Brain pericyte (primary cell): ENCODE measurements around the gene ST3GAL5.

ENCODE experiments used
- DNase-seq: peaks from one replicate; pipeline ENCODE4 v3.0.0-alpha.2; 2012; ENCODE audit warnings: low read depth, low spot score

Gene ST3GAL5

DNA sequence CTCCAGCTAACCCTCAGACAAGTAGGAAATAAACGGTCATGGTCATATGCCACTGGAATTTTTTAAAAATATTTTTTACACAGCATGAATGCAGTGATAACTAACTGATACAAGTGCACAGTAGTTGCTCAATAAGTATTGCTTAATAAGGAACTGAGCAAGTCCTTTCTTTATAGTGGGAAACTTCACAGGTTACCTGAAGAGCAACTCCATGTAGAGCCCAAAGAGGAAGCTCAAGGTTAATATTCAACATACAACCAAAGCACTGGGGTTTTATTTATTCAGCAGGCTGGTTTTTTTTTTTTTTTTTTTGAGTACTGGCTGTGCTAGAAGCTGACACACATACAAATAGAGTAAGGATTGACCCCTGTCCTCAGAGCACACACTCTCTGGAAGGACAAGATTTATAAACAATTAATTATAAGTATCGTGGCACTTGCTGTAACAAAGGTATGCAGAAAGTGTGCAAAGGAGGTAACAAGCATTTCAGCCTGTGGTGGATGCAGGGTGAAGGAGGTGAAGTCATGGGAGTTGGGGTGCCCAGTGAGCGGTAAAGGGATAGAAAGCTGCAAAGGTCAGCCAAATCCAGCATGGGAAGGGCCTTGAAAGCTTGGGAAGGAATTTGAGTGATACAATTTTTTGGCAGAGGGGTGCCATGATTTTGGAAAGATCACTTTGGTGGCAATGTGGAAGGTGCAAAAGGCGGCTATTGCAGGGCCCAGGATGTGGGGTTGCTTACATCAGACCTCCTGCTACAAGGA, 82.3 kb downstream of the ST3GAL5 start:
- DNase-seq, result no peak

DNA sequence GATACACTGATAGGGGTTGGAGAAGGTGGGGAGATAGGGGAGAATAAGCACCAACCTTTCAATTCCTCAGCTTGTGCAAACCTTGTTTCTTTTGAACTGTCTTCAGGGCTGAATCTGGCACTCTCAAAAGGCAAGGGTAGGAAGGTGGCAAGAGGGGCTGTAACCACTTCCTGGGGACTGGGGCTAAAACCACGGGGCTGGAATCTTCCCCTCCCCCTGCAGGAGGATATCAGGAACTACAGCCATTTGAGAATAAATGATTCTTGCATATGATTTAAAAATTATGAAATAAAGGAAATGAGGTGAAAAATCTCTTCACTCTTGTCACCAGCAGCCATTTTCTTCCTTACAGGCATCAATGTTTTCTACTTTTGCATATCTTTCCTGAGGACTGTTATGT, 84.2 kb downstream of the ST3GAL5 start:
- DNase-seq, result no peak

DNA sequence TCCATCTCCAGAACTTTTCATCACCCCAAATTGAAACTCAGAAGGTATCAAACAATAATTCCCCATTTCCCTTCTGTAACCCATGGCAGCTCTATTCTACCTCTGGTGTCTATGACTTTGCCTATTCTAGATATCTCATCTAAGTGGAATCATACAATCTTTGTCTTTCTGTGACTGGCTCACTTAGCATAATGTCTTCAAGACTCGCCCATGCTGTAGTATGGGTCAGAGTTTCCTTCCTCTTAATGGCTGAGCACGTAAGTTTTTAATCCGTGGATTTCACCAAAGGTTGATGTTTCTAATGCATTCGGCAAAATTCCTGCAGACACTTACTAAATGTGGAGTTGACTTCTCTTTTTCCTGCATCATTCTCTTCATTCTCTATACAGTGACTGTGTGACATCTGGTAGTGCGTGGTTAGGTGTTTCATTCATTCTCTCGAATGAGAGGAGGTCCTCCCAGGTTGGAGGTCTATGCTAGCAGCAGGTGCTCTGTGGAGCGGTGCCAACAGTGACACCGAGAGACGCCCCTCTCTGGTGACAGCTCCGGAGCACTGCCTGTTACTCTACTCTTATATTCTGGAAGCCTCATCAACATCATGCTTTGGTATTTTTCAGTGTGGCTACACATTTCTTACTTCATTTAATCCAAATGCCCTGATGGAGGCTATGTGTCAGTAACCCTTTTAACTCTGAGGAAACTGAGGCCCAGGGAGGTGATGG, 84.9 kb downstream of the ST3GAL5 start:
- DNase-seq, result no peak

DNA sequence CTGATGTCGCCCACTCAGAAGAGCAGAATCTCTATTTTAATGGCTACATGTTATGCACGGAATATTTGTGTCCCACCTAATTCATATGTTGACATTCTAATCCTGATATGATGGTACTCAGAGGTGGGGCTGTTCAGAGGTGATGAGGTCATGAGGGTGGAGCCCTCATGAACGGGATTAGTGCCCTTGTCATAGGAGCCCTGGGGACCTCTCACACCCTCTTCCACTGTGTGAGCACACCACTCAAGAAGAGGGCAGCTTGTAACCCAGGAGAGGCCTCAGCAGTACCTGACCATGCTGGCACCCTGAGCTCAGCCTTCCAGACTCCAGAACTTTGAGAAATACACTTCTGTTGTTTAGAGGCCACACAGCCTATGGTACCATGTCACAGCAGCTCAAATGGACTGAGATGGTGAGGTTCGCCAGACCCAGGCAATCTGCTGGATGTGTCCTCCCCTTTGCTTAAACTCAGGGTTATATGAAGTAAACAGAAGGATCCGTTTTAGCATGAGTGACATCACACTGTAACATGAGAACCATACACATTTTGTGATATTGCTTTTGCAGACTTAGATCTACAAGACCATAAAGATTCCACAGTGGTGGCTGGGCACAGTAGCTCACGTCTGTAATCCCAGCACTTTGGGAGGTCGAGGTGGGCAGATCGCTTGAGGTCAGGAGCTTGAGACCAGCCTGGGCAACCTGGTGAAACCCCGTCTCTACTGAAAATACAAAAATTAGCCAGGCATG, 86.3 kb downstream of the ST3GAL5 start:
- DNase-seq, result no peak

- no peak for DNase-seq
Observed at GRCh38 chr2:85801871-85802270, 86.9 kb downstream of the ST3GAL5 start.

DNA sequence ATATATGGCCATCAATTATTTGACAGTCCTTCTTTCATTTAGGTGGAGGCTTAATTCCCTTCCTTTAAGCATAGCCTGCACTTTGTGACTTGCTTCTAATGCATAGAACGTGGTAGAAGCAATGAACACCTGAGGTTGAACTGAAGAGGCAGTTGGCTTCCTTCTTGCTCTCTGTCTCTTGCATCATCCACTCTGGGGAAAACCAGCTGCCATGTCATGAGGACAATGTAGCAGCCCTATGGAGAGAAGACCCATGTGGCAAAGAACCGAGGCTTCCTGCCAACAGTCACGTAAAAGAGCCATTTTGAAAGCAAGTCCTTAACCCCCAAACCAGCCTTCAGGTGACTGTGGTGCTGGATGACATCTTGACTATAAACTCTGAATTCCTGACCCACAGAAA, 88.2 kb downstream of the ST3GAL5 start:
- no peak for DNase-seq

DNA sequence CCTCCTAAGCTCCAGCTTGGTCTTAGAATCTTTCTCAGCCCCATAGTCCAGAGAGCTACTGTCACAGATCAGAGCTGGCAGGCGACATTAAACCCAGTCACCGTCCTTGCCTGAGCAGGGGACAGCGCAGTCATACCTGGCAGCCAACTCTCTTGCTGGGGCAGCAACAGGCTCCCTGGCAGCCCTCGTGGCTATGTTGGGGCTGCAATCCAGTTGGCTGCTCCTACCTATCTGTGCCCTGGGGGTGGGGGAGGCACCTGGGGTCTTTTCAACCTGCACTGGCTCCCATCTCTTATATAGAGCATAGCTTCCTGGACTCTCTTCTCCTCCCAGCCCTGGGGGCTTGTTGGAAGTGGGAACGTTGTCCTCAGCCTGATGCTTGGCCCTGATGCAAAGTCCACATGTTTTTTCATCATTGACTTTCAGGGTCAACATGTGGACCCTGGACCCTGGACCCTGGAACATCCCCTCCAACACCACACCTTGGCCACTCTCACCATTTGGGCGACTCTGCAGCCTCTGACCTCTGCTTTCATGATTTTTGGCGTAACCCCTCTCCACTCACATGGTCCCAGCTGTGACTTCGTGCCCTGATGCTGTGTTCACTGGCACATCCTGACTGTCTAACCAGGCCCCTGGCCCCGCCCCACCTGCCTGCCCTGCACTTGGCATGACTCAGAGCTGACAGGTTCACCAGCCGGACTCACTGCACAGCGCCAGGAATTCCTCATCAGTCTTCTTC, 89.4 kb downstream of the ST3GAL5 start:
- no peak for DNase-seq

DNA sequence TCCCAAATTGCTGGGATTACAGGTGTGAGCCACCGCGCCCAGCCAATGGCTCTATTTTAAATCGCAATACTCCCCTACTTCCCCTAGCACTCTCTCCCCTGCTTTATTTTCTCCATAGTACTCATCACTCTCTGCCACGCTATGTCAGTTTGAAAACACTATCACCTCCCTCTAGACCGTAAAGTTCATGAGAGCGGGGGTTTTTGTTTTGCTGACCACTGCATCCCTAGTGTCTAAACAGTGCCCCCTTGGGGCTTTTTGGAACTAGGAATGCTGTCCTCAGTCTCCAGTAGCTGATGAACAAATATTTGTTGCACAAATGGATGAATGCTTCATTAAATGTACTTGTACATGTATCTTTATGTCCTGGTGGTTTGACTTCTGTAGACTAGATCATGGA, 90.9 kb downstream of the ST3GAL5 start:
- DNase-seq, result no peak

DNA sequence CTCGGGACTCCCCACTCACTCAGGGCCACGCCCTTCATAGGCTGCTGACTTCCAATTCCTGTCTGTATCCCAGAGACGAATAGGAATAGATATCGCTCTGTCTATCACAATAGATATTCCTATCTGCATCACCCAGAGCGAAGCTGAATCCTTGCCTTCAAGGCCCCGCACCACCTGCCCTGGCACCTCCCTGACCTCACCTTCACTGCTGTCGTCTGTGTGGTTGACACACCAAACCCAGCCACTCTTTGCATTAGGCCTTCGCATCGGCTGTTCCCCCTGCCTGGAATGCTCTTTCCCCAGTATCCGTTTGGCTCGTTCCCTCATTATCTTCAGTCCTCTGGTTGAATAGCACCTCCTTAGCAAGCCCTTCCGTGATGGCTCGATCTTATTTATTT, 91.5 kb downstream of the ST3GAL5 start:
- DNase-seq, result no peak

DNA sequence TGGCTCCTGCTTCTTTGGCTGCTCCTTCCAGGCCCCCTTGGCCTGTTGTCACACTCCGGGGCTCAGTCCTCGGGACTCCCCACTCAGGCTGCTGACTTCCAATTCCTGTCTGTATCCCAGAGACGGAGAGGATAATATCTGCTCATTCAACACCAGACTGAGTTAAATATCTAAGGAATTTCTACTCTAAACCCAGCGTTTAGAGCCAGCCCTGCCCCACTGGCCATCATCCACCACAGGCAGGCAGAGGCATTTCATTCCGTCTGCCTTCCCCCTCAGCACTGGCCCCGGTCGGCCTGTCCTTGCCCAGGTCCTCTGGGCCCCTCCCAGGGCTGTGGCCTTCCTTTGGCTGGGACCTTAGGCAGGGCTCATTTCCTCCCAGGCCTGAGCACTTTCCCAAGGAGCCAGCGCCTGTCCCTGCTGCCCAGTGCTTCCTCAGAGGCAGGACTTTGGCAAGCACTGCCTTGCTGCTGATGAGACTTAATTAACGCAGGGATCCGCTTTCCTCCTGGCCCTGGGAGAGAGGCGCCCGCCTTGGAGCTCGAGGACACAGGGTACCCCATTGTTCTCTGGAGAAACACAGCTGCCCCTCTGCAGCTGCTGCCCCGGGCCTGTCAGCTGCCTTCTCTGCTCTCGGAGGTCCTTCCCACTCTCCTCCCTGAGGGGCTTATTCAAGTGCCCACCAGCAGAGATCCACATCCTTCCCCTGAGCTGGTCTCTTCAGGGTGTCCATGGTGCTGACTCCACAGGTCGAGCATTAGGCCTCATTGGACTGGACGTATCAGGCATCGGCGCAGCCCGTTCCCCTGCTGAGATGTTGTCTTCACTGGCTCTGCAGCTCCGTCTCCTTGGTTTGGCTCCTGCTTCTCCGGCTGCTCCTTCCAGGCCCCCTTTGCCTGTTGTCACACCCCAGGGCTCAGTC, 92.2 kb downstream of the ST3GAL5 start:
- no peak for DNase-seq

DNA sequence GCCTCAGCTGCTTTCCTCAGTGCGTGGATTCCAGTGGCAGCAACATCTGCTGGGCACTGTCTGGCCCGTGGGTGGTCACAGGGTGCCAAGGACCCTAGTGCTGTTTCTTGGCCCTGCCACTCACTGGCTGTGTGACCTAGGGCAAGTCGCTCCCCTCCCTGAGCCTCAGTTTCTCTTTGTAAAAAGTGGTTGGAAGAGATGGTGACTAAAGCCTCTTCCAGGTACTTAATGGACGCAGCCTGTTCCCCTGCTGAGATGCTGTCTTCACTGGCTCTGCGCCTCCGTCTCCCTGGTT, 92.8 kb downstream of the ST3GAL5 start:
- DNase-seq, result no peak

DNA sequence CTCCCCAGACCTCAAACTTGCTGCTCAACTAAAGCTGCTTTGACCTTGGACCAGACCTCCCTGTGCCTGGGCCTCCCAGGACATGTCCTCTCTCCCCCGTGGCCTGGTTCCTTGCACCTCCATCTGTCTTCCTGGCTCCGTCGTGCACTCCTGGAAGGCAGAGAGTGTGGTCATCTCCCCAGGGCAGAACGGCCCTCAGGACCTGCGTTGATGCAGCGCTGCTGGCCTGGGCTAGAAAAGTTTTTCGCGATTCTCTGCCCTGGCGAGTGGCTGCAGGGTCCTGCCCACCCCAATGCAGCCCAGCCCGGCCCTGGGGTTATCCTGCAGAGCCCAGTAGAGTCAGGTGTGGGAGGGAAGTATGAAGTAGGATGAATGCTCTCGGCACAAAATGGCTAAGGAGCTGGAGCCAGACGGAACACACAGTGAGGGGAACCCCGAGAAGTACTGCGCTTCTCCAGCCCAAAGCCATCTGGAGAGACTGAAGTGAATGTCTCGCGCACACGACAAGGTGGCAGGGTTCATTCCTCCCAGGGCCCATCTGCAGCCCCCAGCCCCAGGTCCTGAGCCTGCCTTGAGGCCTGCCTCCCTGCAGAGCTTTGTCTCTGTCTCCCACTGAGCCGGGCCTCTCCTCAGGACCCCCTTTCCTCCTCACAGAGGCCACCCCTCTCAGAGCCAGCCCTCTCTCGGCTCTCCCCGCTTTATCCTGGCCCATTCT, 93.3 kb downstream of the ST3GAL5 start:
- DNase-seq, result no peak

DNA sequence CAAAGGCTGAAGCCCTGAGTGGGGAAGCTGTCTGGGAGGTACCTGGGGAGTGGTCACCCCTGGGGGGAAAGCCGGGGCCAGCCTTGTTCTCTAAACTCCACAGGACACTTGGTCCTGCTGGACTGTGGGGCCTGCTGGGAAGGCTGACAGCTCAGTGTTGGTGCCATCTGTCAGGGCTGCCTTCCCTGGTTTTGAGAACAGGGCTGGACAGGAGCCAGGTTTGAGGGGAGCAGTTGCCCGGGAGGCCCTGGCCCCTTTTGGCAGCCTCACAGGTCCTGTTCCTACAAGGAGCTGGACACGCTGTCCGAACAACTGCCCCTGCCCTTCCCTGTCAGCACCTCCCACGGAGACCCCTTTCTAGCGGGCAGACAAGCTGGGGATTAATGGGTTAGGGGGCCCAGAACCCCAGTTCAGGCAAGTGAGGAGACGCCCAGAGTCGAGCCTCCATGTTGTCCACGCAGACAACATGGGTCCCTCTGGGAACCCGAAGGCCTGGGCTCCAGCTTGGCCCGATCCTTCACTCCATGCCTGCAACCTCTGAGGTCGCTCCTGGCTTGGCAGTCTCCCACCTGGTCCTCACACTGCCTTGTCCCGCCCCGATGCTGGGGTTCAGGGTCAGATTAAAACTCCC, 94.2 kb downstream of the ST3GAL5 start:
- DNase-seq, result no peak

DNA sequence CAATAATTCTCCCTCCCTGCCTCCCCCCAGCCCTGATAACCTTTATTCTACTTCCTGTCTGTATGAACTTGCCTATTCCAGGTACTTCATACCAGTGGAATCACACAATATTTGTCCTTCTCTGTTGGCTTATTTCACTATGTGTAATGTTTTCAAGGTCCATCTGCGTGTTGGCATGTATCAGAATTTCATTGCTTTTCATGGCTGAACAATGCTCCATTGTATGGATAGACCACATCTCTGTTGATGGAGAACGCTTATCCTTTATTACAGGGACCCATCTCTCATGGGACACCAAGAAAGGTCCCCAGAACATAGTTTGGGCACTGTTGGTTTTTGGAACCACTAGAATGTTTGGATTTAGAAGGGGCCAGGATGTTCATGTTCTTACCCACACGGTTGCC, 94.8 kb downstream of the ST3GAL5 start:
- DNase-seq, result no peak

DNA sequence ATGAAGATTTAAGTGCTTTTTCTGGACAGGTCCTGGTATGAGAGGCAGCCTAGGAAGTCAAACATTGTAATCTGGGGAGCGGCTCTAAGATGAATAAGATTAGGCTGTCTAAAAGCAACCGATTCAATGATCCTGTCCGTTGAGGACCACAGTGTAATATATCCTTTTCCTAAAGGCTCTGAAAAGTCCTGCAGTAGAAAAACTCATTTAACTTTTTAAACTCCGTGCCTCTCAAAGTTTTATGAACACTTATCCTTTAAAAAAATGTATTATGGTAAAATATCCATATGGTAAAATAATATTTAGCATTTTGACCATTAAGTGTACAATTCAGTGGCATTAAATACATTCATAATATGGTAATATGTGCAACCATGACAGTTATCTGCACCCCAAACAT, 95.2 kb downstream of the ST3GAL5 start:
- no peak for DNase-seq

GRCh38 chr2:85792783-85793441, 95.9 kb downstream of the ST3GAL5 start:
- DNase-seq, result no peak

DNA sequence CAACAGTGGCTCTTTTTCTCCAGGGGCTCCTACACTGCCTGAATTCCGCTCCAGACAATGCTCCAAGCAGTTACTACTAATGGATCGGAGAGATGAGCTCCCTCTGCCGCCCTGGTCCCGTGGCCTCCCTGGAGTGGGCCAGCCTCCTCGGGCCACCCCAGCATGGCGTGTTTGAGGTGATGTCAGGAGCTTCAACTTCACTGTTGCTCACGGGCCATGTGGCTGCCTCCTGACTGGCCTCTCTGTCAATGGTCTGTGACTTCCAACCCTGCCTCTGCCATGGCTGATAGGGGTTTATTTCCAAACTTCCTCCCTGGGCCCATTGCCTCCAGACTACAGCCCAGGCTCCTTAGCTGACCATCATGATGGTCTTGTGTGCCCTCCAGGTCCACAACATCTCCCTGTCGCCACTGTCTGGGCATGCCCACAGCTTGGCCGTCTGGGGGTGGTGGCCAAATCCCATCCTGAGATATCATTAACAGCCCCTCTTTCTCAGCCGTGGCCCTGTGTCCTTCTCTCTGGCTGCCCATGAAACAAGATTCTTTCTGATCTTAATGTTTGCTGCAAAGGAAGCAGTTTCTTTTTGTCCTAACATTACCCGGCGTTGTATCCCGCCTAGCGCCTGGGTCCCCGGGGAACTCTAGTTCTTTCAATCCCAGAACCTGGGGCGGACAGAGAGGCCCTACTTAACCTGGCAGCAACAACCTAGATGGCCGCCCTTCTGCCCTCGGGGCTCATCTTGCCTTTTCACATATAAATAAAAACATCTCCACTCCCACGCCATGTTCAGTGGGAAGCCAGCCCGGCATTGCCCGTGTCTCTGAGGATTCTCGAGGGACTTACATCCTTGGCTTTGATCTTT, 96.9 kb downstream of the ST3GAL5 start:
- no peak for DNase-seq

DNA sequence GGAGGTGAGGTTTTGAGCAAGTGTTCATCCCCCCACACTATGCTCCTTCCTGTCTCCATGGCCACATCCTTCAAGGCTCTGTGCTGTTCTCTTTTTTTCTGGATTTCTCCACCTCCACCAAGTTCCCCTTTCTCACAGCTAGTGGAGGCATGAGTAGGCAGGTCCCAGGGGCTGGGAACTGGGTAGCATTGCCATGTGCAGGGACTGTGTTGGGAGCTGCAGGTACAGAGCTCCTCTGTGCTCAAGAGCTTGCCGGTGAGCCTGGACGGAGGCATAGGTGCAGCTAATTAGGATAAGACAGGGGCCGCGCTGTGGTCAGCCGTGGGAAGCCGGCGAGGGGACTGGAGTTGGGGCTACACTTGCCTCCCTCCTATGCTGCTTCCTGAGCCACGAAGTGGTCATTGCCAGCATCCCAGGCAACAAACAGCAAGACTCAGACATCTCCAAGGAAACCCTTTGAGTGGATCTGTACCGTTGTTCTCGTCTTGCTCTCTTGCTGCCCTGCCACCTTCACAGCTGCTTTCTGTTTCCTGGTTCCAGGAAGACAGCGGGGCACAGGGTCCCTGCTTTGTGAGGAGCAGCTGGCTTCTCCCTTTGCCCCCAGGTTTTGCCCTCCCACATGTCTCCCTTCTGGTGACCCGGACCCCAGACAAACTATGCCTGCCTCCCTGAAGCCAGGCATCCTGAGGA, 98.1 kb downstream of the ST3GAL5 start:
- DNase-seq, result no peak
